Jurkat, Clone E6-1 (cell line): ENCODE data around the gene SCAP.
A peak's percentile ranks its signal among the peaks of the same experiment; 100 is the strongest.

ENCODE experiments used
- DNase-seq: peaks from one replicate; pipeline ENCODE4 v3.0.0-alpha.2; 2011; ENCODE audit warnings: low read depth, low spot score
- H3K4me3 ChIP-seq: 2 replicates; pipeline ENCODE4 v1.5.1; 2011; ENCODE audit warnings: mild to moderate bottlenecking, low read length, control low read depth, moderate library complexity

Gene SCAP

DNA sequence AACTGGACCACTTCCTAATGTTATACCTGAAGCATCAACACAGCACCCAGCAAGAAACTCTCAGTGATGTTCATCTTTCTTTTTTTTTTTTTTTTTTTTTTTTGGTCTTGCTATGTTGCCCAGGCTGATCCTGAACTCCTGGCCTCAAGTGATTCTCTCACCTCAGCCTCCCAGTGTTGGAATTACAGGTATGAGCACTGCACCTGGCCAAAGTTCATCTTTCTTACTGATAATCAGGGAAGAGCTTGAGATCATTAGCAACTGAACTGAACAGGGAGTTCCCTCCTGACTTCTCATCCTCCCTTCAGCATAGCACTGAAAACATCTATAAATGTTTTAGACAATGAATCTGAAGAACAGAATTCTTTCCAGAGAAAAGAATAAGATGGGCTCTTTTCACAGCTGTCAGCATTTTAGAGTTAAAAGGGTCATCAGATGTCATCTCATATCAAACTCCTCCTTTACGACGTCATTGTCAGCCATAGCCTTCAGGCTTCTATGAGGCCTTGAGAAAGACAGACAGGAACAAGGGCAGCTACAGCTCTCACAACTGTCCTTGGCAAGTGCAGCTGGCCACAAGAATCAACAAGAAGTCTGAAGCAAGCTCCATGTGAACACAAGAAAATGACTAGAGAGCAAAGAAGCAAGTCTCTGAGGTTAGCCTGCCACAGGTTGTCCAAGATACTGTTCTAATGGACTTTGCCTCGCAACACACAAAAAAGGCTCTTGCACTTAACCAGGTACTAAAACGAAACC lies 33.8 kb downstream of the SCAP start:
- DNase-seq = no peak
- H3K4me3 ChIP-seq = no peak overlapping the region

DNA sequence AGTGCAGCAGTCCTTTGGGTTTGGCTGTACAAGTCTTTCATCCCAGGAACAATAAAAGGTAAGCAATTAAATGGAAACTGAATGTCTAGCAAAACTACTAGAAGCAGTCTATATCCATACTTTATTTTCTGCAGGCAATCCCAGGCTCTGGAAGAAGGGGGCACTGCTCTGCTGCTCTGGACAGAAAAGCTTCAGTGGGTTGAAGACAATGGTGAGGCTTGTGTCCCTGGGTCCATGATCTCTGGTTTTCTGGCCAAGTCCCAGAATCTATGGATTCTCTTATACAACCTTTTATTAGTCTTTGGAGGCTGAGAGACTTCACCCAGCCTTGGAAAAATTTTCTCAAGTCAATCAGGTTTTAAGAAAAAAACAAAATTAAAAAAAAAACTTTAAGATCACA lies 35.6 kb downstream of the SCAP start:
- no peak for DNase-seq
- H3K4me3 ChIP-seq = no peak overlapping the region

DNA sequence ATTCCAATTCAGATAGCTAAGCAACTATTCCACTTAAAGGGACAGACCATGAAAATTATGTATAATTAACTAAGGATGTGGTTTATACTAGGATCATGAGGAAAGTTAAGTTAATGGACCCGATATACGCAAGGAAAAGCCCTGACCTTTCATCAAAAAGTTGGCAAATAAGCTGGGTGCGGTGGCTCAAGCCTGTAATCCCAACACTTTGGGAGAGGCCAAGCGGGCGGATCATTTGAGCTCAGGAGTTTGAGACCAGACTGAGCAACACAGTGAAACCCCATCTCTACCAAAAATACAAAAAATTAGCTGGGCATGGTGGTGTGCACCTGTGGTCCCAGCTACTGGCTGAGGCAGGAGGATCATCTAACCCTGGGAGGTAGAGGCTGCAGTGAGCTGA lies 39.6 kb downstream of the SCAP start:
- no peak for DNase-seq
- no peak overlapping the region for H3K4me3 ChIP-seq

DNA sequence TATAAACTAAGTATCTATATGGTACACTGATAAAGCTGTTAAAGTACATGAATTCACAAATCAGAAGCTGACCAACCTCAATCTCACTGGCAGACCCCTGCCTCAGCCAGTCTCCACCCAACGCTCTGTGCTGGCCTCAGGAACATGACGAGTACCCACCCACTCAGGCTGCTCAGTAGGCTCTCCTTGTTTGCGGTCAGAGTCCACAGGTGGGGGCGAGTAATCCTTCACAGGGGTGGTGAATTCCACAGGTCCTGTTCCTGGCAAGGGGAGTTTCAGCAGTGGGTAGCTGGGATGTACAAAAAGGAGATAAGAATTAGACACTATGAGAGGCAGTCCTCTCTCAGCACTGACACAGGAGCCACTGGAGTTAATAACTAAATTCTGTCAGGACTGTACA lies 40.9 kb downstream of the SCAP start:
- H3K4me3 ChIP-seq = no peak overlapping the region
- no peak for DNase-seq

DNA sequence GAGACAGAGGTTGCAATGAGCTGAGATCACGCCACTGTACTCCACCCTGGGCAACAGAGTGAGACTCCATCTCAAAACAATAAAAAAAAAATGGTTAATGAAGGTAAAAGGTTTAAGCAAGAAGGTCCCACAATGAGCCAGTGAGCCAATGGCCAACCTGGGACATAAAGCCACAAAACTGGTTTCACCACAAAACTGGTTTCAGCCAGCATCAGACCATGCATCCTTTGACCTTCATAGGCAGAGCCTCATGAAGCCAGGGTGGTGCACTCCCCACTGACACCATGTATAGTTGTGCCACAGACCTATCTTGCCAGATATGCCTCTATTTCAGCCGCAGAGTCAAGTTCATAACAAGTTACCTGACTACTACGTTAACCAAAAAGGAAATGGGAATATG lies 41.9 kb downstream of the SCAP start:
- no peak for DNase-seq

DNA sequence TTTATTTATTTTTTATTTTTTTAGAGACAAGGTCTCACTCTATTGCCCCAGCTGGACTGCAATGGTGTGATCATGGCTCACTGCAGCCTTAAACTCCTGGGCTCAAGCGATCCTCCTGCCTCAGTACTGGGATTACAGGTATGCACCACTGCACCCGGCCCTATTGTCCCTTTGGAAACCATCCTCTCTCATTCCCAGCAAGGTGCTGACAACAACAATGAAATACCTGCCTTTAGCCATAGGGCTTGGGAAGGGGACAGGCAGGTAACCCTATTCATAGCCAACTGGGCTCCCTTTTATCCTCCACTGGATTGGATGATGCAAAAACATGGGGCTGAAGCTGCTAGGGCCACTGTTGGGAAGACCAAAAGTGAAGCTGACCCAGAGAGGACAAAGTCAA lies 43.1 kb downstream of the SCAP start:
- H3K4me3 ChIP-seq = no peak overlapping the region
- no peak for DNase-seq

More for the DNA sequence above, 41.9 kb downstream of the SCAP start:
- no peak overlapping the region for H3K4me3 ChIP-seq

DNA sequence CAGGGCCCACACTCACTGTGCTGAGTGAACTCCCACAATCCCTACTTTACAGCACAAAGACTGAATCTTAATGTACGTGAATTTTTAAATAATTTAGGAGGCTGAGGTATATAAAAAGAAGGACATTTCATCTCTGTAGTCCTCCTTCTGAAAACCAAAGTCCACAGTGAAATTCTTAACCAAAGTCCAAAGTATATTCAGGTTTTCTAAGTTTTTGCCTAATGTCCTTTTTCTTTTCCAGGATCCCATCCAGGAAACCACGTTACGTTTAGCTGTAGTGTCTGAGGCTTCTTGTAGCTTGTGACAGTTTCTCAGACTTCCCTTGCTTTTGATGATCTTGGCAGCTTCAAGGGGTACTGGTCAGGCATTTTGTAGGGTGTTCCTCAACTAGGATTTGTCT lies 44.5 kb downstream of the SCAP start:
- no peak overlapping the region for H3K4me3 ChIP-seq
- DNase-seq = no peak

DNA sequence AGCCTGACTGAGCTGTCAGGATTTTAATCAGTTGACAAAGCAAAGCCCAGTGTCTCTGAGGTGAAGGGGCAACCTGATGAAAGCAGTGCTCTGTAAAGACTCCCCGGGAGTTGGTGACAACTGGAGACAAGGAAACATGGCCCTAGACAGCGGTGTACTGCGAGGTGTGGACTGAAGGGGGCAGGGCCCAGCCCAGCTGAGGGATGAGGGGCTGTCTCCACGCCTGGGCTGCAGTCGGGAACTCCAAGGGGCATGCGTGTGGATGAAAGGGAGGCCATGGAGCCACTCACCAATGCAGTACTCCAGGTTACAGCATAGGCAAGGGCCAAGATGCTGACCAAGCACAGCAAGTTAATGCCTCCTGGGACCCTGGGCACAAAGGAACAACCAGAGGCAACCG lies 45.1 kb downstream of the SCAP start:
- no peak for DNase-seq
- no peak overlapping the region for H3K4me3 ChIP-seq

DNA sequence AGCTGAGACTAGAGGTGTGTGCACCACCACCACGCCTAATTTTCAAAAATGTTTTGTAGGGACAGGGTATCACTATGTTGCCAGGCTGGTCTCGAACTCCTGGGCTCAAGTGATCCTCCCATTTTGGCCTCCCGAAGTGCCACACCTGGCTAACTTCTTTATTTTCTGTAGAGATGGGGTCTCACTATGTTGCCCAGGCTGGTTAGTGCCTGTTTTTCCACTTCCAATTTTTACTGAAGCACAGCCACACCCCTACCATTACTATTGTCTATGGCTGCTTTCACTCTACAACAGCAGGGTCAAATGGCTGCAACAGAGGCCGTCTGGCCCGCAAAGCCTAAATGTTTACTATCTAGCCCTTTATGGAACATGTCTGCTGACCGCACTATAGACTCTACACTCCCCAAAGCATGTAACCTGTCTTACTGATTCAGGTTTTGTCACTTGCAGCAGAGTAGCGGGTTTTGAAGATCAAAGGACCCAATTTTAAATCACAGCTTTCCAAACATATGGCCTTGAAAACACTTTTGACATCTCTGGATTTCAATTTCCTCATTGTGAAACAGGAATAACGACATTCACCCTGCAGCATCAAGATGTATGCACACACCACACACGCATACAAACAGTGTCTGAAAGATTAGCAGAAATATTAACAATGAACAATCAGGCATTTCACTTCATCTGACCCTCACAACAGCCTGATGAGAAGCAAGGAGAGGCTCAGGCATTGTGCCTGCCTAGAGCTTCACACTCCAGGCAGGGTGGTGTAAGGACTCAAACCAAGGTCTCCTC lies 46.1 kb downstream of the SCAP start:
- no peak overlapping the region for H3K4me3 ChIP-seq
- no peak for DNase-seq

DNA sequence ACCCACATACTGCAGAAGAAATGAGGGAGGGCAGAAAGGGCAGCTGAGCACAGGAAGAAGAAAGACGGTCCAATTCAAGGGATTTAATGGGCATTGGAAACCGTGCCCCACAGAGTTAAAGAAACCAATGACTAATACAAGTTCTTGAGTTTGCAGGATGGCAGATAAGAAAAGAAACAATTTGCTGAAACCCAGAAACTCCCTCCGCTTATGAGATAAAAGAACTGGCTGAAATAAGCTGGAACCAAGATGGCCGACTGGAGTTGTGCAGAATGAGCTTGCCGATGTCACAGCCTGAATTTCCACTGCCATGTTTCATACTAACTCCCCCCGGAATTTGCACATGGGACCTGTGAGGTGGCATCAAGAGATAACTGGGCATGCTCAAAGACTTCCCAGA lies 47.1 kb downstream of the SCAP start:
- H3K4me3 ChIP-seq = no peak overlapping the region

DNA sequence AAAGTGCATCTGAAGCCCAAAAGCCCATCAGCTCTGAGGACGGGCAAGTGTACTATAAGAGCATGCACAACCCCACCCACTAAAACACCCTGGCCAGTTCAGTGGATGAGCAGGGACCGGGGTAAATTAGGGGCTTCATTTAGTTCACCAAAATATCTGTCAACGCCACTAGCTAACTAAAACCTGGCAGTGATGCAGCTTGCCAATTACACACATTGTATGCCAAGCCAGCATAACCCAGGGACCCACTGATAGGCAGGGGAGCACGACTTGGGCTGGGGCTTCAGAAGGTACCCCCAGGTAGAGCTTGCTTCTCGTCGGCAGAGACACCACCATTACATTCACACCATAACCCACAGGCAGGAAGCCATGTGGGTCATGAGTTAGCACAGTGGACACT lies 47.9 kb downstream of the SCAP start:
- H3K4me3 ChIP-seq = no peak overlapping the region

More for the DNA sequence above, 47.1 kb downstream of the SCAP start:
- DNase-seq = no peak

DNA sequence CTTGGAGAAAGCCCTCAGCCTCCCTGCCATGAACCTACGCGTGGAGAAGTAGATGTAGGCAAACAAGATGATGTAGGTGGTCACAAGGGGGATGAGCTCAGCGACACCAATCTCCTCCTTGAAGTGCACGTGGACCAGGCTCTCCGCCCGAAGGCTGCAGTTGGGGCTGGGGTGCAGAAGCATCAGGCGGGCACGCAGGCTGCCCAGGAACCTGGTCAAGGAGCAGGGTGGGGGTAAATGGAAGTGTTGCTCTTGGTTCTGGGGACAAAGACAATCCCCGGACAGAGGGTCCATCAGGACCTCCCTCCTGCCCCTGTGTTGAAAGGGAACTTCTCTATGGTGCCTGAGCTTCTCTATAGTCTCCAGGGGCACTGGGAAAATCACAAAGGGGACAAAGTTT lies 49.8 kb downstream of the SCAP start:
- no peak for DNase-seq
- H3K4me3 ChIP-seq = no peak overlapping the region

More for the DNA sequence above, 47.9 kb downstream of the SCAP start:
- DNase-seq = no peak

DNA sequence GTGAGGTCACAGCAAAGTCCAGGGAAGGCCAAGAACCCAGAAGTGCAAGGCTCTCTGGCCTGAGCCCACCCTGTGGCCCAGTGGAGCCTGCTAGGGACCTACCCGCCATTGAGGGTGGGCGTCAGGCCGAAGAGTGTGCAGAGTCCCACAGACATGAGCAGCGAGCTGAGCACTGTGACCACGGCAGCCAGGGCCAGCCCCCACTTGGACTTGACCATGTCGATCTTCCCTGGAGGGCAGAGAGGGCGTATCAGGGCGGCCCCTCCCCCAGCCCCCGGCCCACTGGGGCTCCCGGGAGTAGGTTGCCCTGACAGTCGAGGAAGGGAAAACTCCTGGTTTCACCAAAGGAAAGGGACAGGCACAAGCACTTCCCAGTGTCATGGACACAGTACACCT lies 50.4 kb downstream of the SCAP start:
- no peak overlapping the region for H3K4me3 ChIP-seq
- no peak for DNase-seq

DNA sequence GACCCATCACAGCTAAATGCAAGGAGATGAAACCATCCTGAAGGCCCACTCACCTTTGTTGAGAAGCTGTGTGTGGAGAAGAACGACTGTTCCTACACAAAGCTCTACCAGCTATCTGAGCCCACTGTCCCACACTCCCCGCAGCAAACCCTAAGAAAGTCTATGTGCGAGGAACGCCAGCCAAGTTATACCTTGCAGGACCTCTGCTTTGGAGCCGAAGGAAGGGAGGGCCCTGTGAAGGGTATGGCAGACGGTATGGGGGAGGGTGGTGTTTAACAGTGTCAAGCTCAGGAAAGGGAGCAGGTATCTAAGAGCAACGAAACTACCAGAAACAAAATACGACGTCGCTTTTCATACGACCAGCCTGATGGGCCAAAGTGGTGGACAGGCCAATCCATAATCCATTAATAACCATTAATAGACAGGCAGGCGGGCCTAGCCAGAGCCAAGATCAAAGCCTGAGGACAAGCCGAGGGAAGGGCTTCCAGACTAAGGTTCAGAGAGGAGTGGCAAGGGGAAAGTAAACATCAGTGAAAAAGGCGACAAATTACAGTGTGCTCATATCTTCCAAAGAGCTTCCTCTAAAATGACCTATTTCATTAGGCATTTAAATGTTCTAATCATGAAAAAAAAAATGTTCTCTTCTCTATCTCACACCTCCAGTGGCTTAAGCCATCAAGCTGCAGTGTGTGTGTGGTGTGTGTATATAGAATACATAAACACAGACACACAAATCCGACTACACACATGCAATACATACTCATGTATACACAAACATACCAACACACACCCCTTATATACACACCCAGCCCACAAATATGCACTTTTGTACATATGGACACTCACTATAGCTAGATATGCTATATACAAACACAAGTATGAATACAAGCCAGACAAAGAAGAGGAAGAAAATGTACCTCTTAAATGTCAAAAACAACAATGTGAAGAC lies 51.0 kb downstream of the SCAP start:
- H3K4me3 ChIP-seq = no peak overlapping the region
- no peak for DNase-seq

DNA sequence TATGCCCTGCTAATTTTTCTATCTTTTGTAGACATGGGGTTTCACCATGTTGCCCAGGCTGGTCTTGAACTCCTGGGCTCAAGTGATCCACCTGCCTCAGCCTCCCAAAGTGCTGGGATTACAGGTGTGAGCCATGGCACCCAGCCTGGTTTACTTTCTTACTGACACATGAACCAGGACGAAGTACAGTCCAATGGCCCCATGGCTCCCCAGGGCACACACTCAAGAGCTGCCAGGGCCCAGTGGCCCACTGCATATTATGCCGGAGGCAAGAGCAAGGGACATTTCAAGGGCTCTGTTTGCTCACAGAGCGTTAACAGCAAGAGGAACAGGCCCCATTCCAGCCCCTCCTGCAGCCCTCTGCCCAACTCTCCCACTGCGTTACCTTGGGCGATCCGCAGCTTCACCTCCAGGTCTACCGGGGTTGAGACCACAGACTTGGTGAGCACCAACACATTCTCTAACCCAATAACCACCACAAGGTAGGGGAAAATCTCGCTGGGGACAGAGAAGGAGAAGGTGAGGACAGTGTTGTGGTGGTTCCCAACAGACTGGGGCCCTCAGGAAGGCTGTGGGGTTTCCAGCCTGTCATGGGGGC lies 52.1 kb downstream of the SCAP start:
- DNase-seq = no peak
- no peak overlapping the region for H3K4me3 ChIP-seq

DNA sequence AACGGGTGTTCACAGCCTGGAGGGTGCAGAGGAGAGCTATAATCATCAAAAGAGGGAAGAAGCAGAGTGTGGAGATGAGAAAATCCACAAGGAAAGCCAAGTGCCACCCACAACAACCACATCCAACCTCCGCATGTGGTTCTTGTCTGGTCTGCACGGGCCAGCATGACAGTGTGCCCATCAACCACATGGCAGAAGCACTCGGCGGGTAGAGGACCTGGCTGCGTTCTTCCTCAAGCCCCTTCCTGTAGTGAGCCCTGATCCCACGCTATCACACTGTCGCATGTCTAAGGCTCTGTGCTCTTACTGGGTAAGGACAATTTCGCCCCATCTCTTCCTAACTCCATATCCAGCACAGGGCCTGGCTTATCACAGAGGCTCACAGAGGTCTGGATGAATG lies 53.0 kb downstream of the SCAP start:
- H3K4me3 ChIP-seq = no peak overlapping the region
- DNase-seq = no peak

DNA sequence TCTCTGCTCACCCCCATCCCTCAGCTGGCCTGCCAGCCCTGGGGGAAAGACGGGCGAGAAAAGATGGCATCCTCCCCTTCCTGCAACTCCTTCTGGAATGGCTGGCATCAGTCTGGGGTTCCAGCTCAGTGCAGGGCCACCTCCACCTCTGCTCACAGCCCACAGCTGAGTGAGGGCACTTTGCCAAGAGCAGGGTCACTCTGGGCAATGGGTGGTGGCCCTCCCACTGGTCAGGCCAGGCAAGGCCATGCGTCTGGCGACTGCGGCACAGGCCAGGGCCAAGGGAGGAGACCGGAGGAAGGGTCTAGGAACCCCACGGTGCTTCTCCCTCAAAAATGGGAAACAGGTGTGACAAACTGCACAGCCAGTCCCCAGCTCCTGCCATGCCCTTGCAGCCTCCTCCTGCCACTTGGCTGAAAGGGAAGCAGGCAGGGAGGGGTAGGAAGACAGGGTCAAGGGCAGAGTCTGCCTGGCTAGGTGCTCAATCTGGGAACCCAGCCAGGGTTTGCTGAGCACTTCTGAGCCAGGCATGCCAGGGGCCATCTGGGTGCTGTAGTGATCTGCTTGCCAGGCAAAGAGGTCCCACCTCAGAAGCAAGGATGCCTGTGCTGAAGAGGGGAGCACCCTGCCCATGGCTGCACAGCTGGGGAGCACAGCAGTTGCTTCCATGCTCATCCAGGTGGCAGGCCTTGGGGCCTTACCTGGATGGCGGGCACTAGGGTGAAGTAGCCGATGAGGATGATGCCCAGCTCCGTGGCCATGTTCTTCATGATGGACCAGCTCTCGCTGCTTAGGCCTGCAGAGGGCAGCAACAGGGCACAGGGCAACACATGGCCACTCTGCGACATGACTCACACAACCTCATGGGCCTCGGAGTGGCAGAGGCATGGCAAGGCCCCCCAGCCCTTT lies 53.7 kb downstream of the SCAP start:
- DNase-seq = no peak
- peak overlapping the region; percentile 24; the same call in 1 of the 2 replicates for H3K4me3 ChIP-seq
